Spleen (tissue), 7 donors: ENCODE measurements around the gene KLF6.

Source experiments
- POLR2A ChIP-seq, 3 donors: fragments of 450-650 bp; IDR thresholded peaks; one replicate each; pipeline ENCODE4 v1.5.1; 2017; ENCODE audit warnings: antibody characterized with exemption in 3 of 3, mild to moderate bottlenecking in 1 of 3
- POLR2AphosphoS5 ChIP-seq, 3 donors: sonication (generic); formaldehyde crosslinking; IDR thresholded peaks; one replicate each; pipeline ENCODE4 v1.5.1; 2017; ENCODE audit warnings: antibody characterized with exemption in 3 of 3
- TF ChIP-seq, protein P1 (sequence below), 11 experiments: fragments of 200-600 bp in 7 of 11; fragments of 450-650 bp in 4 of 11; sonication (generic) in 4 of 11; IDR thresholded peaks in 8 of 11; conservative IDR thresholded peaks in 3 of 11; 1 replicate in 7 of 11; 2 replicates in 4 of 11; pipeline versions ENCODE4 v1.4.0 to v1.8.0; 2016 to 2021; ENCODE audit warnings: antibody characterized with exemption in 11 of 11, inconsistent platforms in 4 of 11, mild to moderate bottlenecking in 1 of 11
- donor health status: DM: no; HTN: no; CAD: no; lungs with moderate emphysema.
- donor health status: DM: no; HTN: no; CAD: no.
- donor health status: DM: no; HTN: no; CAD: no.

DNA sequence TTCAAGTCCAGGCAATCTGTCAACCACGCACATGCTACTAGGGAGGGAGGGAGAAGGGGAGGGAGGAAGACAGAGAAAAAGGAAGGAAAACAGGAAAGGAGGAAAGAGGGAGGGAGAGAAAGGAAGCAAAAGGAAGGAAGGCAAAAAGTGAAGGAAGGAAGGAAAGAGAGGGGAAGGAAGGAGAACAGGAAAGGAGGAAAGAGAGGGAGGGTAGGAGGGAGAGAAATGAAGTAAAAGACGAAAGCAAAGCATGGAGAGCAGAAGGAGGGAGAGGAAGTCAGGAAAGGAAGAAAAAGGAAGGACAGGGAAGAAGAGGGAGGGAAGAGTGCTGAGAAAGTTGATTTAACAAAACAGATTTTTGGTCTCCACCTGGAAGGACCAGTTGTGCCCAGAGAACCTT lies 25.6 kb downstream of the KLF6 start:
- TF ChIP-seq, protein P1, sequence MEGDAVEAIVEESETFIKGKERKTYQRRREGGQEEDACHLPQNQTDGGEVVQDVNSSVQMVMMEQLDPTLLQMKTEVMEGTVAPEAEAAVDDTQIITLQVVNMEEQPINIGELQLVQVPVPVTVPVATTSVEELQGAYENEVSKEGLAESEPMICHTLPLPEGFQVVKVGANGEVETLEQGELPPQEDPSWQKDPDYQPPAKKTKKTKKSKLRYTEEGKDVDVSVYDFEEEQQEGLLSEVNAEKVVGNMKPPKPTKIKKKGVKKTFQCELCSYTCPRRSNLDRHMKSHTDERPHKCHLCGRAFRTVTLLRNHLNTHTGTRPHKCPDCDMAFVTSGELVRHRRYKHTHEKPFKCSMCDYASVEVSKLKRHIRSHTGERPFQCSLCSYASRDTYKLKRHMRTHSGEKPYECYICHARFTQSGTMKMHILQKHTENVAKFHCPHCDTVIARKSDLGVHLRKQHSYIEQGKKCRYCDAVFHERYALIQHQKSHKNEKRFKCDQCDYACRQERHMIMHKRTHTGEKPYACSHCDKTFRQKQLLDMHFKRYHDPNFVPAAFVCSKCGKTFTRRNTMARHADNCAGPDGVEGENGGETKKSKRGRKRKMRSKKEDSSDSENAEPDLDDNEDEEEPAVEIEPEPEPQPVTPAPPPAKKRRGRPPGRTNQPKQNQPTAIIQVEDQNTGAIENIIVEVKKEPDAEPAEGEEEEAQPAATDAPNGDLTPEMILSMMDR (IDR thresholded peaks at IDR 0.05 in 8 of 11, conservative IDR thresholded peaks at IDR 0.05 in 3 of 11): no peak
- no peak for TF ChIP-seq POLR2A (IDR thresholded peaks at IDR 0.05)
- no peak for TF ChIP-seq POLR2AphosphoS5 (IDR thresholded peaks at IDR 0.05)
